PC-9 (cell line): ENCODE measurements around the gene KIT. TPM values are rescaled to one million over a fixed set of nuclear protein-coding genes. Genes with fewer than 3 reads are reported as not detected.

Source experiments
- BruUV-seq: library from RNA; stranded (reverse); fragments of 400-500 nt; replicated peaks from 2 replicates; lab custom pipeline; 2021; lab: Mats Ljungman, UMichigan
- CTCF ChIA-PET: fragments of 300-600 bp; sonication (Branson Sonifier 250); formaldehyde crosslinking; loops from one replicate; lab custom pipeline; 2022; ENCODE audit warnings: antibody characterized with exemption; lab: Charles Lee
- POLR2A ChIA-PET: fragments of 300-600 bp; sonication (Branson Sonifier 250); formaldehyde crosslinking; loops from one replicate; lab custom pipeline; 2022; ENCODE audit warnings: antibody characterized with exemption; ENCODE audit not compliant: unreplicated experiment; lab: Charles Lee
- DNase-seq, 2 experiments: peaks; one replicate each; pipeline versions ENCODE4 v3.0.0 to v3.0.0-alpha.2; 2015 to 2022; ENCODE audit warnings: mixed read lengths in 1 of 2
- H2AFZ ChIP-seq: fragments of 200-600 bp; sonication (generic); 2 replicates; pipeline ENCODE4 v1.8.1; 2017; ENCODE audit warnings: antibody characterized with exemption
- H3F3A ChIP-seq: fragments of 200-600 bp; sonication (generic); 2 replicates; pipeline ENCODE4 v1.8.1; 2017; ENCODE audit warnings: antibody characterized with exemption, mild to moderate bottlenecking, low read depth; ENCODE audit not compliant: insufficient read depth
- H3K27ac ChIP-seq: fragments of 200-600 bp; sonication (generic); 2 replicates; pipeline ENCODE4 v1.6.1; 2016; ENCODE audit warnings: mixed run types
- H3K27me3 ChIP-seq: fragments of 200-600 bp; sonication (generic); 2 replicates; pipeline ENCODE4 v1.6.1; 2016; ENCODE audit warnings: low read depth, mixed run types; ENCODE audit not compliant: insufficient read depth
- H3K36me3 ChIP-seq: fragments of 200-600 bp; sonication (generic); 2 replicates; pipeline ENCODE4 v1.6.1; 2016; ENCODE audit warnings: low read depth, mixed run types
- H3K4me1 ChIP-seq: fragments of 200-600 bp; sonication (generic); replicated peaks from 2 replicates; pipeline ENCODE4 v1.6.1; 2016; ENCODE audit warnings: mixed run types; ENCODE audit not compliant: insufficient read depth
- H3K4me2 ChIP-seq: fragments of 200-600 bp; sonication (generic); 2 replicates; pipeline ENCODE4 v1.6.1; 2017; ENCODE audit warnings: mixed run types
- H3K4me3 ChIP-seq: fragments of 200-600 bp; sonication (generic); 2 replicates; pipeline ENCODE4 v1.6.1; 2016; ENCODE audit warnings: mixed run types
- H3K79me2 ChIP-seq: fragments of 200-600 bp; sonication (generic); 2 replicates; pipeline ENCODE4 v1.6.1; 2017; ENCODE audit warnings: low read depth, mixed run types
- H3K9me2 ChIP-seq: fragments of 200-600 bp; sonication (generic); 2 replicates; pipeline ENCODE4 v1.8.1; 2017; ENCODE audit warnings: mild to moderate bottlenecking; ENCODE audit not compliant: insufficient read depth
- H3K9me3 ChIP-seq: fragments of 200-600 bp; sonication (generic); 2 replicates; pipeline ENCODE4 v1.8.1; 2016; ENCODE audit warnings: low read depth; ENCODE audit not compliant: insufficient read depth
- H4K20me1 ChIP-seq: fragments of 200-600 bp; sonication (generic); 2 replicates; pipeline ENCODE4 v1.8.1; 2017; ENCODE audit not compliant: insufficient read depth
- EZH2 ChIP-seq: fragments of 200-600 bp; sonication (generic); IDR thresholded peaks from 2 replicates; pipeline ENCODE4 v1.8.0; 2017; ENCODE audit warnings: antibody characterized with exemption, low read depth
- intact Hi-C: fragments of 100-400 bp; cut with micrococcal nuclease; formaldehyde crosslinking; loops from one replicate; pipeline ENCODE4 v1.10.0; 2022; ENCODE audit not compliant: unreplicated experiment
- total RNA-seq: library from RNA; stranded (reverse); gene quantifications from 2 replicates; pipeline ENCODE4 v1.2.3, GENCODE V29; 2021
- TF ChIP-seq, protein P1 (sequence below): fragments of 200-600 bp; sonication (generic); conservative IDR thresholded peaks from 2 replicates; pipeline ENCODE4 v1.6.1; 2017; ENCODE audit warnings: mixed run types, antibody characterized with exemption, mild to moderate bottlenecking, moderate library complexity

KIT gene
- total RNA-seq, 1 experiment from 2014 or later = not detected

DNA sequence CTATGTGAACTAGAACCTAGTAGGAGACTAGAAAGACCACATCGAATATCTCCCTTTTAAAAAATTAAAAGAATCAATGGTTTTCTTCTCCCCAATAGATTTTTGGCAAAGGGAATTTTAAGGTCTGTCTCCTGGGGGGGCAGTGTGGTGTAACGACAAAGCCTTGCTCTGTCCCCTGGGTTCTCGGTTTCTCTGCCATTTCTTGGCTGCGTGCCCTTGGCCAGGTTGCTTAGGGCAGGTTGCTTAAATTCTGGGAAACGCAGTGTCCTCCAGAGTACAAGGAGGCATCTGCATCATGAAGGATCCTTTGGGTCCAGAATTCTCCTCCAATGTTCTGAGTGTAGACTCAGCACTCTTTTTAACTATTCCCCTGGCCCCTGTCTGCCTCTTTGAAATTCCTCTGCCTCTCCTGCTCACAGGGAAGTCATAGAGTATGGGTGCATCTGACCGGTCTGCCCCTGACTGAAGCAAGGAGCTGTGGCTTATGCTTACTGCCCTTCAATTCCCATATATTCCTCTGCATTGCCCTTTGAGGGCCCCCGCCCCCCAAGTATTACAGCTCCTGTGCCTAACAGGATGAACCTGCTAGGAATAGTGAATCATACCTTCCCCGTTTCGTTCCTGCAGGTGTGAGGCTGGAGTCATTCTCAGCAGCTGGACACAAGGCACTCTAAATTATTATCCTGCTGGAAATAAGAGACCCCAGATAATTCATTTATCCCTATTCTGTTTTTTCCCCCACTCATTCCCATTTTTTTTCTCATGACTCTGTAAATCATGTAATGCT lies 2.2 kb downstream of the KIT start:
- no TSS peak for BruUV-seq
- intact Hi-C loops = no loop called here
- Histone ChIP-seq H3F3A (no peaks in the 10 kb centered on the region), H3K79me2 (no peaks in the 10 kb centered on the region), H3K4me1 (no peaks in the 10 kb centered on the region), H3K27ac (no peak overlapping the region), H3K36me3 (no peaks in the 10 kb centered on the region), H3K4me3 (no peak overlapping the region), H4K20me1 (no peaks in the 10 kb centered on the region), H3K9me2 (no peaks in the 10 kb centered on the region), H3K9me3 (no peaks in the 10 kb centered on the region), H2AFZ (no peak overlapping the region), H3K4me2 (no peak overlapping the region), H3K27me3 (no peaks in the 10 kb centered on the region)
- no peak for TF ChIP-seq EZH2
- TF ChIP-seq, protein P1, sequence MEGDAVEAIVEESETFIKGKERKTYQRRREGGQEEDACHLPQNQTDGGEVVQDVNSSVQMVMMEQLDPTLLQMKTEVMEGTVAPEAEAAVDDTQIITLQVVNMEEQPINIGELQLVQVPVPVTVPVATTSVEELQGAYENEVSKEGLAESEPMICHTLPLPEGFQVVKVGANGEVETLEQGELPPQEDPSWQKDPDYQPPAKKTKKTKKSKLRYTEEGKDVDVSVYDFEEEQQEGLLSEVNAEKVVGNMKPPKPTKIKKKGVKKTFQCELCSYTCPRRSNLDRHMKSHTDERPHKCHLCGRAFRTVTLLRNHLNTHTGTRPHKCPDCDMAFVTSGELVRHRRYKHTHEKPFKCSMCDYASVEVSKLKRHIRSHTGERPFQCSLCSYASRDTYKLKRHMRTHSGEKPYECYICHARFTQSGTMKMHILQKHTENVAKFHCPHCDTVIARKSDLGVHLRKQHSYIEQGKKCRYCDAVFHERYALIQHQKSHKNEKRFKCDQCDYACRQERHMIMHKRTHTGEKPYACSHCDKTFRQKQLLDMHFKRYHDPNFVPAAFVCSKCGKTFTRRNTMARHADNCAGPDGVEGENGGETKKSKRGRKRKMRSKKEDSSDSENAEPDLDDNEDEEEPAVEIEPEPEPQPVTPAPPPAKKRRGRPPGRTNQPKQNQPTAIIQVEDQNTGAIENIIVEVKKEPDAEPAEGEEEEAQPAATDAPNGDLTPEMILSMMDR = no peak
- CTCF ChIA-PET = no interaction called here
- POLR2A ChIA-PET = no interaction called here
- no peak for DNase-seq

DNA sequence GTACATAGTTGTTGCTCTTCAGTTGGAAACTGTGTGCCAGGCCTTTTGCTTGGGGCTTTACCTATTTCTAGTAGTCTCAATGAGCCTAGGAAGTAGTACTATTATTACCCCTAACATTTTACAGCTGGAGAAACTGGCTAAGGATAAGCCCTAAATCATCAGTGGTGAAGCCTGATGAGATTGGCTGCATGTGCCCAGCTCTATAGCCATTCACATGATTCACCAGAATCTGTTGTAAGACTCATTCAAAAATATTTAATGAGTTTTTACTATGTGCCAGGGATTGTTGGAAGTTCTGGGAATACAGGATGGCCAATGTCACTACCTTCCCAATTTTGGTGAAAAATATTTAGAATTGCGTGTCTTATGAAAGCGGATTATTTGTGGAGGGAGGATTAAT lies 2.8 kb downstream of the KIT start:
- Histone ChIP-seq H3K36me3 (no peaks in the 10 kb centered on the region), H3K27ac (no peak overlapping the region), H4K20me1 (no peaks in the 10 kb centered on the region), H2AFZ (no peak overlapping the region), H3K4me1 (no peaks in the 10 kb centered on the region), H3K4me3 (no peak overlapping the region), H3F3A (no peaks in the 10 kb centered on the region), H3K27me3 (no peaks in the 10 kb centered on the region), H3K9me2 (no peaks in the 10 kb centered on the region), H3K4me2 (no peak overlapping the region), H3K79me2 (no peaks in the 10 kb centered on the region), H3K9me3 (no peaks in the 10 kb centered on the region)
- intact Hi-C loops = no loop called here
- ChIA-PET CTCF (no interaction called here), POLR2A (no interaction called here)
- no peak for DNase-seq
- TF ChIP-seq EZH2 = no peak
- TF ChIP-seq, protein P1 = no peak
- no TSS peak for BruUV-seq

DNA sequence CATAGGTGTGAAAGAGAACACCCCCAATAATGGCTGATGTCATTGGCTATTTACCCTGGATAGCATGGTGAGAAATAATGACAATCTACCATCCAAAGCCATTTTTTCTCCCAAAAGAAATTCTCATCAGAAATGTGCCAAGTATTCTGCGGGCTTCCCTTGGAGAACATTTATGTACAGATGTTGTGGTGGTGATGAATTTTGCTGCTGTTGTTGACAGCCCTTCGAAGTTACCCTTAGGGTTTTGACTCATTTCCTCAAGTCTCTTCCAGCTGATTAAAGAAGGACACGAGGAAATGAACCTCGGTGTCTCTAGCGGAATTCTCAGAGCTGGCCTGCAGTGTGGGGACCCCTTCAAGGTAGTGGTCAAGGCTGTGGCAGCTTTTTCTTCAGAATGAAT lies 3.4 kb downstream of the KIT start:
- no peak for TF ChIP-seq EZH2
- TF ChIP-seq, protein P1 = no peak
- intact Hi-C loops = no loop called here
- CTCF ChIA-PET = no interaction called here
- Histone ChIP-seq H2AFZ (no peak overlapping the region), H3K4me2 (no peak overlapping the region), H3K4me3 (no peak overlapping the region), H3K79me2 (no peaks in the 10 kb centered on the region), H3K4me1 (no peaks in the 10 kb centered on the region), H3K9me3 (no peaks in the 10 kb centered on the region), H3K27ac (no peak overlapping the region), H3F3A (no peaks in the 10 kb centered on the region), H3K36me3 (no peaks in the 10 kb centered on the region), H3K27me3 (no peaks in the 10 kb centered on the region), H3K9me2 (no peaks in the 10 kb centered on the region), H4K20me1 (no peaks in the 10 kb centered on the region)
- BruUV-seq = no TSS peak
- POLR2A ChIA-PET = no interaction called here
- DNase-seq = peak in 1 of 2 experiments; percentile 37
